Measurements from ENCODE around the gene CWC15.
"Not testable (repeated sequence)": the region's sequence is repeated elsewhere in the genome, so short reads cannot be mapped to it uniquely, and the experiment has no call there.

The CWC15 gene

GRCh38 chr11:94934362-94934761, 39.0 kb downstream of the CWC15 start:
- Mint-ChIP-seq H3K27me3 (ENCODE audit: low read depth) (peaks cover 7% of the 10 kb centered on the region), H3K4me1 (ENCODE audit: low read depth) (peaks cover 15% of the 10 kb centered on the region), H3K4me3 (peak overlapping the region; percentile 16), H3K27ac (no peak overlapping the region), H3K9me3 (peaks cover 4% of the 10 kb centered on the region), H3K36me3 (ENCODE audit: low read depth) (no peaks in the 10 kb centered on the region)

- Mint-ChIP-seq H3K27me3 (ENCODE audit: low read depth) (peaks cover 7% of the 10 kb centered on the region), H3K4me1 (ENCODE audit: low read depth) (peaks cover 15% of the 10 kb centered on the region), H3K27ac (no peak overlapping the region), H3K36me3 (ENCODE audit: low read depth) (no peaks in the 10 kb centered on the region), H3K9me3 (peaks cover 4% of the 10 kb centered on the region), H3K4me3 (no peak overlapping the region)
These were observed 39.9 kb downstream of the CWC15 start for GRCh38 chr11:94933223-94934130.

DNA sequence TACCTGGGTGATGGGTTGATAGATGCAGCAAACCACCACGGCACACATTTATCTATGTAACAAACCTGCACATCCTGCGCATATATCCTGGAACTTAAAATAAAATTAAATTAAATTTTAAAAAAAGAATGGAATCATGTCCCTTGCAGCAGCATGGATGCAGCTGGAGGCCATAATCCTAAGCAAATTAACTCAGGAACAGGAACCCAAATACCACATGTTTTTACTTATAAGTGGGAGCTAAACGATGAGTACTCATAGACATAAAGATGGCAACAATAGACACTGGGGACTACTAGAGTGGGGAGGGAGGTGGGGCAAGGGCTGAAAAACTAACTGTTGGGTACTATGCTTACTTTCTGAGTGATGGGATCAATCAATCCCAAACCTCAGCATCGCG, 40.9 kb downstream of the CWC15 start:
- Mint-ChIP-seq H3K27ac (no peak overlapping the region), H3K36me3 (ENCODE audit: low read depth) (no peaks in the 10 kb centered on the region), H3K27me3 (ENCODE audit: low read depth) (peaks cover 3% of the 10 kb centered on the region), H3K4me1 (ENCODE audit: low read depth) (peaks cover 20% of the 10 kb centered on the region), H3K9me3 (peaks cover 4% of the 10 kb centered on the region), H3K4me3 (no peak overlapping the region)

DNA sequence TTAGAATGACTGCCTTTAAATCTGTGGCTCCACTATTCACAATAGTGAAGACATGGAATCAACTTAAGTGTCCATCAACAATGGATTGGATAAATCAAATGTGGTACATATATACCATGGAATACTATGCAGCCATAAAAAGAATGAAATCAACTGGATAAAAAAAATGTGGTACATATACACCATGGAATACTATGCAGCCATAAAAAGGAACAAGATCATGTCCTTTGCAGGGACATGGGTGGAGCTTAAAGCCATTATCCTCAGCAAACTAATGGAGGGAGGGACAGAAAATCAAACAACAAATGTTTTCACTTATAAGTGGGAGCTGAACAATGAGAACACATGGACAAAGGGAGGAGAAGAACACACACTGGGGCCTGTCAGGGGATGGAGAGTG, 41.3 kb downstream of the CWC15 start:
- not testable (repeated sequence) for H3K9me3 Mint-ChIP-seq; H3K27ac Mint-ChIP-seq; H3K27me3 Mint-ChIP-seq (ENCODE audit: low read depth); H3K4me3 Mint-ChIP-seq; H3K36me3 Mint-ChIP-seq (ENCODE audit: low read depth)
- H3K4me1 Mint-ChIP-seq (ENCODE audit: low read depth) = peaks cover 20% of the 10 kb centered on the region

DNA sequence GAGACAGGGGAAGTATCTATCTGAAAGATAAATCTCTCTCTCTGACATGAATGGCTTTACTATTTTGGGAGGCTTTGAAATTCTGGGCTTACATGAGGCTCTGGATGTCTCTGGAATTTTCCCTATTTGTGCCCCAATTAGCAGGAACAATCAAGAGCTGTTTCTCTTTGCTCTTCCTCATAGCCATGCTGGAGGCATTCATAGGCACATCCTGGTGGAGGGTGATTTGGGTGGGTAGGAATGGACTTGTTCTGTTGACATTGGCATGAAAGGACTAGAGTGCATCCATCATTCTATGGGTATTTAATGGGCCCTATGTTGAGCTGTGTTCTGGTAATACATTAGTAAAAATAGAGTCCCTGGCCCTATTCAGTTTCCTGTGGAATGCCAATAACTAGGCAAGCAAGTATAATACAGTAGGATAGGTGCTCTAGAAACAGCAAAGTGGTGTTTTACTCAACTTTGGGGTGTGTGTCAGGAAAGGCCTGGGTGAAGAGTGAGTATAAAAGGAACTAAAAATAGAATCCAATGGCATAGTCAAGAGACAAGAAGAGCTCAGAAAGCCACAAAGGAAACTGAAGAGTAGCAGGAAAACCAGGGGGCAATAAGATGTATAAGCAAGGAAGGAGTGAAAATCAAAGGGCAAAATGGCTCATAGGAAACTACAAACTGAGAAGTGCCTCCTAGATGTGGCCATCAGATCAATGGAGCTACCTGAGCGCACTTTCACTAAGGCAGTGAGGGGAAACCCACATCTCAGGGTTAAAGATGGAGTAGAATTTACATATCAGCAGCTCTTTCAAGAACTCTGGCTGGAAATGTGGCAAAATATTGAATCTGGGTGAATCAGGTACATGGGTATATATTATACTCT, 45.0 kb downstream of the CWC15 start:
- no peak overlapping the region for H3K4me3 Mint-ChIP-seq
- peaks cover 11% of the 10 kb centered on the region for H3K36me3 Mint-ChIP-seq (ENCODE audit: low read depth)
- peaks cover 15% of the 10 kb centered on the region for H3K9me3 Mint-ChIP-seq
- no peak overlapping the region for H3K27ac Mint-ChIP-seq
- peaks cover 20% of the 10 kb centered on the region for H3K4me1 Mint-ChIP-seq (ENCODE audit: low read depth)
- peaks cover 3% of the 10 kb centered on the region for H3K27me3 Mint-ChIP-seq (ENCODE audit: low read depth)

DNA sequence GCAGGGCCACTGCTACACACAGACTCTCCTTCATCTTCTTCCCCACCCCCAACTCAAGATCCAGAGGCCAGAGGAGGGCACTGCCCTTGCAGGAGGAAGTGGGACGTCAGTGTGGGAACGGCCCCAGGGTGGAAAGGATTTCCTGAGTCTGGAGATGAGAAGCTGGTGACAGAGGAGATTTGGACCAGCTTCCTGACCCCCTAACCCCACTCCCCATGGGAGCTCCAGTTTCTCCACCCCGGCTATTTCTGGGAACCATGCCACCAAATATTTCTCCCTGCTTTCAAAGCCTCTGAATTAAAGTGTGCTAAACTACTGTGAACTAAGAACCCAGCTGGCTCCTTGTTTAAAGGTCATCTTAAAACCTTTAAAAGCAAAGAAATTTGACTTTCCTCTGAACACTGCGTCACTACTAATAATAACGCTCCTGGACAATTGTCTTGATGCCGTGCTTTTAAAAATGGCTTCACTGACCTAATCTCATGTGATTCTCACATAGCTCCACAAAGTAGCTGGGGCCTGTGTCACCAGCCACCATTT, 46.6 kb downstream of the CWC15 start:
- peaks cover 20% of the 10 kb centered on the region for H3K4me1 Mint-ChIP-seq (ENCODE audit: low read depth)
- H3K9me3 Mint-ChIP-seq = peaks cover 10% of the 10 kb centered on the region
- H3K27ac Mint-ChIP-seq = no peak overlapping the region
- H3K27me3 Mint-ChIP-seq (ENCODE audit: low read depth) = peaks cover 3% of the 10 kb centered on the region
- peaks cover 11% of the 10 kb centered on the region for H3K36me3 Mint-ChIP-seq (ENCODE audit: low read depth)
- H3K4me3 Mint-ChIP-seq = no peak overlapping the region

DNA sequence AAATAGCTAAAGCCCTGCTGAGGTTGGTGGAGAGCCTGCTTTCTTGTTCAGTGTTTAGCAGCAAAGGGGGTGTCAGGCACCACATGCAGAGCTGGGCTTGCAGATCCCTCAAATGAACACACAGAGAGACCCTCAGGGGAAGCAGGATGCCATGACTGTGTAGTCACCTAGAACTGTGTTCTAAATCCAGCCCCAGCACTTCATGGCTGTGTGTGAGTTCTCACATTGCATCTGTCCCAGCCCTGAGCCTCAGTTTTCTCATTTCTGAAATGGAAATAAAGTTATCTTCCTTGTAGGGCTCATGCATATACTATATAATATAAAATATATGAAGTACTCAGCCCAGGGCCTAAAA, 47.1 kb downstream of the CWC15 start:
- no peak overlapping the region for H3K4me3 Mint-ChIP-seq
- H3K27me3 Mint-ChIP-seq (ENCODE audit: low read depth) = peaks cover 3% of the 10 kb centered on the region
- peak overlapping the region; percentile 13 for H3K27ac Mint-ChIP-seq
- peaks cover 11% of the 10 kb centered on the region for H3K36me3 Mint-ChIP-seq (ENCODE audit: low read depth)
- H3K9me3 Mint-ChIP-seq = peaks cover 10% of the 10 kb centered on the region
- peaks cover 20% of the 10 kb centered on the region for H3K4me1 Mint-ChIP-seq (ENCODE audit: low read depth)

DNA sequence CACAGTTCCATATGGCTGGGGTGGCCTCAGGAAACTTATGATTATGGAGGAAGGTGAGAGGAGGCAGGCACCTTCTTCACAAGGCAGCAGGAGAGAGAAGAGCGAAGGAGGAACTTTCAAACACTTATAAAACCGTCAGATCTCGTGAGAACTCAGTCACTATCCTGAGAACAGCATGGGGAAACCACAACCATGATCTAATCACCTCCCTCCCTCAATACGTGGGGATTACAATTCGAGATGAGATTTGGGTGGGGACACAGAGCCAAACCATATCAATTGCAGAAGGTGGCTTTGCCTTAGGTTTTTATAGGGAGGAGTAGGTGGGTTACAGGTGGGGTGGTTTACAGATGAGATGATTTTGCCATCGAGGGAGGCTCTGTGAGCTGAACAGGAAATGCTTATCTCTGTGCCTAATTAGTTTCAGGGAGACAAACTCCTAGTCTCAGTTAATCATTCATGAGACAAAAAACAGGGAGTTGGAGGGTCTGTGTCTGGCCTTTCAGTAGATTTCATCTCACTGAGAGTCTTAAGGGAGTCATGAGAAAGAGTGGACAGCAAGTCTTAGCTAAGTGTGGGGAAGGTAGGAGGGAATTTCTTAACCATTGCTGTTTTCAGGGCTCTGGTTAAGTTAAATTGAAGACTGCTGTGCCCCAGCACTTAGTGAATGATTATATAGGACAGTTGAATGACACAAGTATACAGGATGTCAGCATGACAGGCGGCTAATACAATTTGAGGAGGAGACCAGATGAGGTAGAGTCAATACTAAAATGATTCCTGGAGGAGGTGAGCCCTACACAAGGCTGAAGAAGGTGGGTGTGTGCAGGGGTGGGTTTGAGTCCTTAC, 47.7 kb downstream of the CWC15 start:
- peak overlapping the region; percentile 79 for H3K27ac Mint-ChIP-seq
- peaks cover 11% of the 10 kb centered on the region for H3K36me3 Mint-ChIP-seq (ENCODE audit: low read depth)
- H3K4me1 Mint-ChIP-seq (ENCODE audit: low read depth) = peaks cover 20% of the 10 kb centered on the region
- H3K4me3 Mint-ChIP-seq = no peak overlapping the region
- peaks cover 3% of the 10 kb centered on the region for H3K27me3 Mint-ChIP-seq (ENCODE audit: low read depth)
- H3K9me3 Mint-ChIP-seq = peaks cover 10% of the 10 kb centered on the region

DNA sequence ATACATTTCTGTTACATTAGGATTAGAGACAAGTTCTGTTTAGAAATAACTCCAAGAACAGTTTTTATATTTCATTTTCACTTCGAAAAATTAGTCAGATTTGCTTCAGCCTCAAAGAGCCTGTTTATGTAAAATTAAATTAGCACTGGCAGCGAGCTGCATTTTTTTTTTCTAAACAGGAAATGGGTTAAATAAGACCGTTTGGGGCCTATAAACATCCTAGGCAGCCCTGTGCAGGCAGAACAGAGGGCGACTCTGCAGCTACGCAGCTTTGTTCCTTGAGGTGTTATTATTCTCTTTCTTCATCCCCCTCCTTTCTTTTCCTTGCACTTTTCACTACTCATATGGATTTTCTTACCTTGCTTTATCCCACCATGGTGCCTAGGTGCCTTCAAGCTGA, 48.7 kb downstream of the CWC15 start:
- Mint-ChIP-seq H3K9me3 (peaks cover 10% of the 10 kb centered on the region), H3K36me3 (ENCODE audit: low read depth) (peaks cover 11% of the 10 kb centered on the region), H3K4me3 (peak overlapping the region; percentile 20), H3K27me3 (ENCODE audit: low read depth) (no peaks in the 10 kb centered on the region), H3K27ac (peak overlapping the region; percentile 79), H3K4me1 (ENCODE audit: low read depth) (peaks cover 20% of the 10 kb centered on the region)

DNA sequence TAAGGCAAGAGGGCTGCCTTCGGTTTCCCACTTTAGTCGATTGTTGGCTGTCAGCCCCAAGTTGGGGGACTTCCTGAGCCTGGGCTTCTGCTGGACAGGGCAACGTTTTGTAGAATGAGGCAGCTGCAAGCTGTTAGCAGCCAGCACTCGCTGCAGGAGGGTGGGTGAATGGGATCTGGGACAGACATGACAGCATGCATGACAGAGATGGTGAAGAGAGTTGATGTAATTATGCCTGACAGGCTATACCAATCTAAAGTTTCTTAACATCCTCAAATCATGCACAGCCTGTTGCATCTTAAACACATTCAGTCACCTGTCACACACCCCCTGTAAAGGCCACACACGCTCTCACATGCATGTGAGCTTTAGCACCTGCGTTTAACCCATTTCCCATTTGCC, 49.2 kb downstream of the CWC15 start:
- peaks cover 20% of the 10 kb centered on the region for H3K4me1 Mint-ChIP-seq (ENCODE audit: low read depth)
- H3K9me3 Mint-ChIP-seq = peaks cover 10% of the 10 kb centered on the region
- H3K4me3 Mint-ChIP-seq = peak overlapping the region; percentile 20
- no peaks in the 10 kb centered on the region for H3K27me3 Mint-ChIP-seq (ENCODE audit: low read depth)
- peaks cover 11% of the 10 kb centered on the region for H3K36me3 Mint-ChIP-seq (ENCODE audit: low read depth)
- H3K27ac Mint-ChIP-seq = peak overlapping the region; percentile 74

- H3K27me3 Mint-ChIP-seq (ENCODE audit: low read depth) = no peaks in the 10 kb centered on the region
- no peak overlapping the region for H3K4me3 Mint-ChIP-seq
- peaks cover 14% of the 10 kb centered on the region for H3K4me1 Mint-ChIP-seq (ENCODE audit: low read depth)
- no peak overlapping the region for H3K27ac Mint-ChIP-seq
- H3K36me3 Mint-ChIP-seq (ENCODE audit: low read depth) = peaks cover 11% of the 10 kb centered on the region
- H3K9me3 Mint-ChIP-seq = peaks cover 10% of the 10 kb centered on the region
These were observed 50.4 kb downstream of the CWC15 start for GRCh38 chr11:94923004-94923334.

DNA sequence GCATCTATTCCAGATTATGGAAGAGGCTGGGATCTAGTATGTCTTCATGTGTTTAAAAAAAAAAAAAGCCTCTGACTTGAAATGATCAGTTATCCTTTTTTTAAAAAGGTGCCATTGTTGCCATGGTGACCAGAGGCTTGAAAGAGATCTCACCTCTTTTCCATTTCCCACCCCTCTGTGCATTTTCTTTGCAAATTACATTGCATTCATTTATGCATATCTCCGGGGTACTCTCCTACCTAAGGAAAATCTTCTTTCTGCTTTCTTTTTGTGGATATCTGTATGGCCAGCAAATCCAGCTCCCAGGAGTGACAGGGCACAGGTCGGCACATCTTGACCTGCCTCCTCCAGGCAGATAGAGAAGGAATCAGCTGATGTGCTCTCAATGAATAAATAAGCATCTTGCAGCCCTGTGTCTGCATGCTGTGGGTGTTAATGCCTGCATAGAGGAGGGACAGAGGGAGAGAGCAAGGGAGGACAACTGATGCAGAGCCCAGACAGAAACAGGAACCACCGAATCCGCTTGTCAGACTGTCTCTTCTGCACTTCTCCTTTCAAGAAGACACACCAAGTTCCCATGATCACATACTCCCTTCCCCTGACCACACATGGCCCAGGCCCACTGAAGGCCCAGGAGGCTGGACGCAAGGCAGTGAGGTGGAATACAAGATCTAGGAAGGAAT, 50.9 kb downstream of the CWC15 start:
- Mint-ChIP-seq H3K36me3 (ENCODE audit: low read depth) (peaks cover 11% of the 10 kb centered on the region), H3K9me3 (peaks cover 10% of the 10 kb centered on the region), H3K4me3 (no peak overlapping the region), H3K27ac (no peak overlapping the region), H3K27me3 (ENCODE audit: low read depth) (no peaks in the 10 kb centered on the region), H3K4me1 (ENCODE audit: low read depth) (peaks cover 14% of the 10 kb centered on the region)

DNA sequence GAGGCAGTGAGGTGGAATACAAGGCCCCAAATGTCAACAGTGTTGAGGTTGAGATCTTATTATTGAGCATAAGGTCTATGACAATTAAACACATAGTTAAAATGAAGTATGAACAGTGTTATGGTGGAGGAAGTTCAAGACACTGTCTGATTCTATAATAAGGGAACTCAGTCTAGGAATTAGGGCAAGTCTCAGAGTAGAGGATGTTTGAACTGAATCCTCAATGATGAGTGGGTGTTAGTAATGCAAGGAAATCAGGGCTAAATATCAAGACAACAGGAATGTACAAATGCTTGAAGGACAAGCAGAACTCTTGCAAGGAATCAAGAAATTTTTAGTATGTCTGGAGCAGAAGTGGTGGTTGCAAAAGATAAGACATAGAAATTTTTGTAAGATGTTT, 53.0 kb downstream of the CWC15 start:
- H3K4me3 Mint-ChIP-seq = no peak overlapping the region
- H3K27me3 Mint-ChIP-seq (ENCODE audit: low read depth) = no peaks in the 10 kb centered on the region
- H3K9me3 Mint-ChIP-seq = peaks cover 5% of the 10 kb centered on the region
- H3K36me3 Mint-ChIP-seq (ENCODE audit: low read depth) = peaks cover 7% of the 10 kb centered on the region
- no peak overlapping the region for H3K27ac Mint-ChIP-seq
- H3K4me1 Mint-ChIP-seq (ENCODE audit: low read depth) = peaks cover 11% of the 10 kb centered on the region

Data from T-helper 1 cell treated with Interleukin-12 subunit alpha and Interleukin-12 subunit beta and Interleukin-4 antibody, amounts not matched to agents 30 μg/mL and 1 μg/mL, for 36 hours (primary cell).